ENCODE data around the gene HADHB. TPM values are rescaled to one million over a fixed set of nuclear protein-coding genes. Genes with fewer than 3 reads are reported as not detected.

The HADHB gene
- total RNA-seq, 1 donor from 2014 or later = 98.3 TPM

GRCh38 chr2:26203906-26204305 is 40.8 kb upstream of the HADHB start:
- TF ChIP-seq CTCF (IDR thresholded peaks at IDR 0.05; ENCODE audit: insufficient read depth, low read length, poor library complexity, severe bottlenecking) = no peak
- H3K27me3 ChIP-seq (ENCODE audit: control insufficient read depth, insufficient read depth, low read length) = no peaks in the 10 kb centered on the region
- no peak overlapping the region for H3K4me3 ChIP-seq (ENCODE audit: low read depth, low read length)
- peaks cover 5% of the 10 kb centered on the region for H3K36me3 ChIP-seq (ENCODE audit: control insufficient read depth, insufficient read depth, low read length)
- DNase-seq (ENCODE audit: low read depth) = no peak

DNA sequence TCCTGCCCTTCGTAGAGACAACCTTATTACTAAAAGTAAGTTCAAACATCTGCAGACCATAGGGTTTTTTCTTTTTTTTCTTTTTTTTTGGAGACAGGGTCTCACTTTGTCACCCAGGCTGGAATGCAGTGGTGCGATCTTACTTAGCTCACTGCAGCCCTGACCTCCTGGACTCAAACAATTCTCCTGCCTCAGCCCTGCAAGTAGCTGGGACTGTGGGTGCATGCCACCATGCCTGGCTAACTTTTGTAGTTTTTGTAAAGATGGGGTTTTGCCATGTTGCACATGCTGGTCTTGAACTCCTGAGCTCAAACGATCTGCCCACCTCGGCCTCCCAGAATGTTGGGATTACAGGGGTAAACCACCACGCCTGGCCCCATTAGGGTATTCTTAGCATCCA is 32.7 kb upstream of the HADHB start:
- H3K36me3 ChIP-seq (ENCODE audit: control insufficient read depth, insufficient read depth, low read length) = no peaks in the 10 kb centered on the region
- no peak for TF ChIP-seq CTCF (IDR thresholded peaks at IDR 0.05; ENCODE audit: insufficient read depth, low read length, poor library complexity, severe bottlenecking)
- no peaks in the 10 kb centered on the region for H3K27me3 ChIP-seq (ENCODE audit: control insufficient read depth, insufficient read depth, low read length)
- no peak overlapping the region for H3K4me3 ChIP-seq (ENCODE audit: low read depth, low read length)
- no peak for DNase-seq (ENCODE audit: low read depth)

GRCh38 chr2:26214759-26215158 is 30.0 kb upstream of the HADHB start:
- no peaks in the 10 kb centered on the region for H3K27me3 ChIP-seq (ENCODE audit: control insufficient read depth, insufficient read depth, low read length)
- DNase-seq (ENCODE audit: low read depth) = no peak
- H3K36me3 ChIP-seq (ENCODE audit: control insufficient read depth, insufficient read depth, low read length) = no peaks in the 10 kb centered on the region
- no peak overlapping the region for H3K4me3 ChIP-seq (ENCODE audit: low read depth, low read length)
- TF ChIP-seq CTCF (IDR thresholded peaks at IDR 0.05; ENCODE audit: insufficient read depth, low read length, poor library complexity, severe bottlenecking) = no peak

- DNase-seq (ENCODE audit: low read depth) = no peak
- Histone ChIP-seq H3K27me3 (ENCODE audit: control insufficient read depth, insufficient read depth, low read length) (no peaks in the 10 kb centered on the region), H3K4me3 (ENCODE audit: low read depth, low read length) (no peak overlapping the region), H3K36me3 (ENCODE audit: control insufficient read depth, insufficient read depth, low read length) (no peaks in the 10 kb centered on the region)
- TF ChIP-seq CTCF (IDR thresholded peaks at IDR 0.05; ENCODE audit: insufficient read depth, low read length, poor library complexity, severe bottlenecking) = no peak
Measured at GRCh38 chr2:26215833-26216232, 28.9 kb upstream of the HADHB start.

- no peak overlapping the region for H3K4me3 ChIP-seq (ENCODE audit: low read depth, low read length)
- no peaks in the 10 kb centered on the region for H3K36me3 ChIP-seq (ENCODE audit: control insufficient read depth, insufficient read depth, low read length)
- DNase-seq (ENCODE audit: low read depth) = no peak
- no peak for TF ChIP-seq CTCF (IDR thresholded peaks at IDR 0.05; ENCODE audit: insufficient read depth, low read length, poor library complexity, severe bottlenecking)
- no peaks in the 10 kb centered on the region for H3K27me3 ChIP-seq (ENCODE audit: control insufficient read depth, insufficient read depth, low read length)
Measured at GRCh38 chr2:26216587-26216986, 28.2 kb upstream of the HADHB start.

GRCh38 chr2:26217720-26218119 is 27.0 kb upstream of the HADHB start:
- Histone ChIP-seq H3K4me3 (ENCODE audit: low read depth, low read length) (no peak overlapping the region), H3K36me3 (ENCODE audit: control insufficient read depth, insufficient read depth, low read length) (no peaks in the 10 kb centered on the region), H3K27me3 (ENCODE audit: control insufficient read depth, insufficient read depth, low read length) (no peaks in the 10 kb centered on the region)
- TF ChIP-seq CTCF (IDR thresholded peaks at IDR 0.05; ENCODE audit: insufficient read depth, low read length, poor library complexity, severe bottlenecking) = no peak
- DNase-seq (ENCODE audit: low read depth) = no peak
